ENCODE data around the gene RPN2.

The RPN2 gene

DNA sequence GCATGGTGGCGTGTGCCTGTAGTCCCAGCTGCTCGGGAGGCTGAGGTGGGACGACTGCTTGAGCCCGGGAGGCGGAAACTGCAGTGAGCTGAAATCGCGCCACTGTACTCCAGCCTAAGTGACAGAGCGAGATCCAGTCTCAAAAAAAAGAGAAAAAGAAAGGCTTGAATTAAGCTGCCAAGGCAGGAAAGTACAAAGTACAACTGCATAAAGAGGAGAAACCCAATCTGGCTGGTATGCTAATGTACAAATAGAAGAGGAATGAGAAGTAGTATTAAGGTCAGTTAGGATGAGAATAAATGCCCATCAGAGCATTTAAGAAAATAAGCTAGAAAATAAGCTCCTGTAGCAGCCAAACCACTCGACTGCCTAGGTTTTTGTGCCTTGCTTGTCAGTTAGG is 23.1 kb upstream of the RPN2 start:
- TF ChIP-seq, protein P1, sequence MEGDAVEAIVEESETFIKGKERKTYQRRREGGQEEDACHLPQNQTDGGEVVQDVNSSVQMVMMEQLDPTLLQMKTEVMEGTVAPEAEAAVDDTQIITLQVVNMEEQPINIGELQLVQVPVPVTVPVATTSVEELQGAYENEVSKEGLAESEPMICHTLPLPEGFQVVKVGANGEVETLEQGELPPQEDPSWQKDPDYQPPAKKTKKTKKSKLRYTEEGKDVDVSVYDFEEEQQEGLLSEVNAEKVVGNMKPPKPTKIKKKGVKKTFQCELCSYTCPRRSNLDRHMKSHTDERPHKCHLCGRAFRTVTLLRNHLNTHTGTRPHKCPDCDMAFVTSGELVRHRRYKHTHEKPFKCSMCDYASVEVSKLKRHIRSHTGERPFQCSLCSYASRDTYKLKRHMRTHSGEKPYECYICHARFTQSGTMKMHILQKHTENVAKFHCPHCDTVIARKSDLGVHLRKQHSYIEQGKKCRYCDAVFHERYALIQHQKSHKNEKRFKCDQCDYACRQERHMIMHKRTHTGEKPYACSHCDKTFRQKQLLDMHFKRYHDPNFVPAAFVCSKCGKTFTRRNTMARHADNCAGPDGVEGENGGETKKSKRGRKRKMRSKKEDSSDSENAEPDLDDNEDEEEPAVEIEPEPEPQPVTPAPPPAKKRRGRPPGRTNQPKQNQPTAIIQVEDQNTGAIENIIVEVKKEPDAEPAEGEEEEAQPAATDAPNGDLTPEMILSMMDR (IDR thresholded peaks at IDR 0.05): no peak
- Mint-ChIP-seq H3K4me1 (no peaks in the 10 kb centered on the region), H3K4me3 (no peak overlapping the region), H3K36me3 (ENCODE audit: low read depth) (peaks cover 50% of the 10 kb centered on the region), H3K27me3 (ENCODE audit: low read depth, poor library complexity) (no peaks in the 10 kb centered on the region), H3K27ac (no peak overlapping the region), H3K9me3 (peaks cover 8% of the 10 kb centered on the region)
- no peak for DNase-seq

DNA sequence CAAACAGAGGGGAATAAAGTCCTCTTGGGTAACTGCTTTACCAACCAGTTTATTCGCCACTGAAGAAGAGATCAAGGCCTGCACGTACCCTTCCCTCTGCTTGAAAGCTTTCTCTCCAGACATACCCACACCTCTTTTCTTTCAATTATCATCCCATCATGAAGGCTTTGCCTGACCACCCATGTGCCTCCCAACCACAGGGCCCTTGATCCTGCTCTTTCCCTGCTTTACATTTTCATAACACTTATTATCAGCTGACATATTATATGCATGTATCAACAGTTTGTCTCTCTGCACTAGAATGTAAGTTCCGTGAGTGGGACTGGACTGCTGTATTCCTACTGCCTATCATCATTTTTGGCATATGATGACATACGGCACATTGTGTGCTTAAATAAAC is 20.9 kb upstream of the RPN2 start:
- Mint-ChIP-seq H3K4me1 (peaks cover 7% of the 10 kb centered on the region), H3K4me3 (no peak overlapping the region), H3K36me3 (ENCODE audit: low read depth) (peaks cover 30% of the 10 kb centered on the region), H3K27me3 (ENCODE audit: low read depth, poor library complexity) (peaks cover 5% of the 10 kb centered on the region), H3K9me3 (no peaks in the 10 kb centered on the region), H3K27ac (no peak overlapping the region)
- TF ChIP-seq, protein P1 (IDR thresholded peaks at IDR 0.05): no peak
- no peak for DNase-seq

DNA sequence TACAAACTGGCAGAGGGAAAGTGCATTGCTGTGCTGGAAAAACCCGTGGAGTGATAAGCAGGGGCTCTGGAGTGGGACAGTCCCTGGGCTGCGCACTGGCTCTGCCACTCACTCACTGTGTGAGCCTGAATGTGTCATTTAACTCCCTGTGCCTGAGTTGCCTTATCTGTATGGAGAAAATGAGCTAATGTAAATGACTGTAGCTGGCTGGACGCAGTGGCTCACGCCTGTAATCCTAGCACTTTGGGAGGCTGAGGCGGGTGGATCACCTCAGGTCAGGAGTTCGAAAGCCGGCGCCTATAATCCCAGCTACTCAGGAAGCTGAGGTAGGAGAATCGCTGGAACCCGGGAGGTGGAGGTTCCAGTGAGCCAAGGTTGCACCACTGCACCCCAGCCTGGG is 18.4 kb upstream of the RPN2 start:
- TF ChIP-seq, protein P1 (IDR thresholded peaks at IDR 0.05): no peak
- Mint-ChIP-seq H3K9me3 (no peaks in the 10 kb centered on the region), H3K27me3 (ENCODE audit: low read depth, poor library complexity) (peaks cover 5% of the 10 kb centered on the region), H3K4me1 (peaks cover 7% of the 10 kb centered on the region), H3K36me3 (ENCODE audit: low read depth) (peaks cover 18% of the 10 kb centered on the region), H3K27ac (no peak overlapping the region), H3K4me3 (no peak overlapping the region)
- no peak for DNase-seq

DNA sequence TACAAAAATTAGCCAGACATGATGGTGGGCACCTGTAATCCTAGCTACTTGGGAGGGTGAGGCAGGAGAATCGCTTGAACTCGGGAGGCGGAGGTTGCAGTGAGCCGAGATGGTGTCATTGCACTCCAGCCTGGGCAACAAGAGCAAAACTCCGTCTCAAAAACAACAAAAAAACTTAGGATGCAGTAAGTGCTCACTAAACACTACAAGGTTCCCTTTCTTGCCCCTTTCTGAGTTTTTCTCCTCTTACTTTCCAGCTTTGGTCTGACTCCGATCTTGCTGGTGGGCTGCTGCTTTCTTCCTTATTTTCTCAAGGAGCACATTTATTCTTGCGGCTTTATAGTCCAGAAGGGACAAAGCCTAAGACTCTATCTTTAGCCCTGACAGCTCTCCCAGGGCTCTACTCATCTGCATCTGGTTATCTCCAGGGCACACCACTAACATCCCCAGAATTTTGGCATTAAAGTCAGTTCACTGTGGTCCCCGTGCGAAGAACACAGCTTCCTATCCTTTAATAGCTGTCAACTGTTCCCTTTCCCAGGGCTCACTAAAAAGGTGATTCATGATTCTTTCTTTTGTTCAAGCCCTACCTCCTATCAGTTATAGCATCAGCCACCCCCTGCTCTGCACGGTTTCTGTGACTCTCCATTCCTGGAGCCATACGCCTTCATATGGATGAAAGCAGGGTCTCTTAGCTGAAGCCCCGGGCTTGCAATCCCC is 17.1 kb upstream of the RPN2 start:
- DNase-seq: no peak

DNA sequence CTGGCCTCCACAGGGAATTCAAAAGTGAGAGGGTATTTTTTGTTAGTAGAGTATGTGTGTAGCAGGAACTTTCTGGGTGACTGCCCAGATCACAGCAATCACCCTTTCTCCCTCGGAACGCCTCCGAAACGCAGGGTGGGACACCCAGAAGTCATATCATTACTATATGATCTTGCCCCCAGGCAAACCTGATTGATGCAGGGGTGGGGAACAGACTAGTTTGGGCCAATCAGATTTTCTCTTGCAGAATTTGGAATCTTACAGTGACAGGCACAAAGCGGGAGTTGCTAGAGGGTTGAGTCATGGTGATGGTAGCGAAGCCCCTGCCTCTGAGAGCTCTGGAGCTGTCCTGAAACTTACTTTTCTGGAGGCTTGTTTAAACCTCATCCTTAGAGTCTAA is 16.5 kb upstream of the RPN2 start:
- Mint-ChIP-seq H3K9me3 (no peaks in the 10 kb centered on the region), H3K27ac (peak overlapping the region; percentile 27), H3K36me3 (ENCODE audit: low read depth) (peaks cover 12% of the 10 kb centered on the region), H3K4me1 (peaks cover 7% of the 10 kb centered on the region), H3K4me3 (no peak overlapping the region), H3K27me3 (ENCODE audit: low read depth, poor library complexity) (peaks cover 5% of the 10 kb centered on the region)
- TF ChIP-seq, protein P1 (IDR thresholded peaks at IDR 0.05): no peak
- DNase-seq: no peak

More for the DNA sequence above, 17.1 kb upstream of the RPN2 start:
- Mint-ChIP-seq H3K27me3 (ENCODE audit: low read depth, poor library complexity) (peaks cover 5% of the 10 kb centered on the region), H3K4me3 (no peak overlapping the region), H3K36me3 (ENCODE audit: low read depth) (peaks cover 9% of the 10 kb centered on the region), H3K27ac (peak overlapping the region; percentile 77), H3K4me1 (peaks cover 7% of the 10 kb centered on the region), H3K9me3 (no peaks in the 10 kb centered on the region)
- TF ChIP-seq, protein P1 (IDR thresholded peaks at IDR 0.05): no peak

Data from nephron progenitor cell (in vitro differentiated cells).